GM12864 (cell line): ENCODE measurements around the gene CLEC4F.

ENCODE experiments used
- DNase-seq: peaks from one replicate; pipeline ENCODE4 v3.0.0-alpha.2; 2011; ENCODE audit warnings: low read depth
- H3K4me3 ChIP-seq: 2 replicates; pipeline ENCODE4 v1.5.1; 2011; ENCODE audit warnings: mild to moderate bottlenecking, low read depth, low read length, control low read depth
- CTCF ChIP-seq: IDR thresholded peaks from 2 replicates; pipeline ENCODE4 v1.5.1; 2011; ENCODE audit warnings: low read depth, mild to moderate bottlenecking, moderate library complexity, low read length, control low read depth, inconsistent platforms; ENCODE audit errors: missing control alignments

CLEC4F gene

GRCh38 chr2:70850925-70851324 lies 30.5 kb upstream of the CLEC4F start:
- no peak for DNase-seq
- no peak overlapping the region for H3K4me3 ChIP-seq

GRCh38 chr2:70842401-70842800 lies 22.0 kb upstream of the CLEC4F start:
- TF ChIP-seq CTCF, result no peak
- DNase-seq, result no peak
- H3K4me3 ChIP-seq, result no peak overlapping the region

More at GRCh38 chr2:70850925-70851324, 30.5 kb upstream of the CLEC4F start:
- TF ChIP-seq CTCF, result no peak

GRCh38 chr2:70837980-70838925 lies 17.9 kb upstream of the CLEC4F start:
- no peak for TF ChIP-seq CTCF
- no peak for DNase-seq
- no peak overlapping the region for H3K4me3 ChIP-seq

- no peak for TF ChIP-seq CTCF
- no peak within 1 kb of the TSS for H3K4me3 ChIP-seq
- no peak for DNase-seq
Observed at GRCh38 chr2:70835643-70836042, 15.2 kb upstream of the CLEC4F start, which contains the start of gene CD207. Gene CD207, minus strand, starts transcription at chr2:70835816. Its CDS starts 40 bp downstream, at chr2:70835776.

- no peak for TF ChIP-seq CTCF
- DNase-seq, result no peak
- no peak overlapping the region for H3K4me3 ChIP-seq
Observed at GRCh38 chr2:70834881-70835280, 14.5 kb upstream of the CLEC4F start.

- no peak for TF ChIP-seq CTCF
- no peak for DNase-seq
- H3K4me3 ChIP-seq, result no peak overlapping the region
Observed at GRCh38 chr2:70834106-70834505, 13.7 kb upstream of the CLEC4F start.

- DNase-seq, result no peak
- H3K4me3 ChIP-seq, result no peak overlapping the region
- TF ChIP-seq CTCF, result no peak
Observed at GRCh38 chr2:70833246-70833645, 12.8 kb upstream of the CLEC4F start.
